HG02588 (cell line): Measurements from ENCODE around the gene BPIFB3.

ENCODE experiments used
- ATAC-seq: cut with Tn5 transposase; IDR thresholded peaks from one replicate; pipeline ENCODE4 v1.9.1; 2021; ENCODE audit warnings: mild to moderate bottlenecking, moderate library complexity; ENCODE audit not compliant: unreplicated experiment

Gene BPIFB3

DNA sequence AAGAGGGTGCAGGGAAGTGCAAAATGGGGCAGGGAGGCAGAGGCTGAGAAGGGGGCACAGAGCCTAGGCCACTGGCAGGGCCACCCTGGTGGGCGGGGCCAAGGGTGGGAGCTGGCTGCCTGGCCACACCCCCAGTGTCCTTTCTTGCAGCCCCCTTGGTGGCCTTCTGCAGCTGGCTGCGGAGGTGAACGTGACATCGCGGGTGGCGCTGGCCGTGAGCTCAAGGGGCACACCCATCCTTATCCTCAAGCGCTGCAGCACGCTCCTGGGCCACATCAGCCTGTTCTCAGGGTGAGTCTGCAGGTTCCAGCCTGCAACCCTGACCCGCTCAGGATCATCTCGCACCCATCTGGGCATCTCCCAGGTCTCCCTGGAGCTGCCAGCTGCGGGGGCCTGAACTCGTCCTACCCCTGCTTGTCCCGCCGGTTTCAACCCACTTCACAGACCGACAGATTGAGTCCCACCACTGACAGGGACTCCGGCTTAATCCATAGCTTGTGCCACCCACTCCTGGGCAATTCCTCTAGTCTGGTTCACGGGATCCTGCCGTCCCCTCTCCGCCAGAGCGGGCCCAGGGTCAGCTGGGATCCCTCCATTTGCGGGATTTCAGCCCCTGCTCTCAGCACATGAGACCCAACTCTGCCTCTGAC is 6.2 kb downstream of the BPIFB3 start:
- no peak for ATAC-seq

DNA sequence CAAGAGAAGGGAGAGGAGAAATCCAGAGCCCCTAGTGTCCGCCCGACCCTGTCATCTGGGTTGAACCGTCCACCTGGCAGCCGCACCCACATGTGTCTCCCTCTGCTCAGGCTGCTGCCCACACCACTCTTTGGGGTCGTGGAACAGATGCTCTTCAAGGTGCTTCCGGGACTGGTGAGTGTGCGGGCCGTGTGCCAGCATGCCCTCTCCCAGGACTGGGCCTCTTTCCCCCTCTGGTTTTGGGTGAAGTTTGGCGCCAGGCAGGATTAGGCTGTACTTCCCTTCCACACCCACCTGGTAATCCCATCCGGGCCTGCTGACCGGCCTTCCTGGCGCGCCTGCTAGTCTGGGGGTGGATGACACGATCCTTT is 7.9 kb downstream of the BPIFB3 start:
- no peak for ATAC-seq

DNA sequence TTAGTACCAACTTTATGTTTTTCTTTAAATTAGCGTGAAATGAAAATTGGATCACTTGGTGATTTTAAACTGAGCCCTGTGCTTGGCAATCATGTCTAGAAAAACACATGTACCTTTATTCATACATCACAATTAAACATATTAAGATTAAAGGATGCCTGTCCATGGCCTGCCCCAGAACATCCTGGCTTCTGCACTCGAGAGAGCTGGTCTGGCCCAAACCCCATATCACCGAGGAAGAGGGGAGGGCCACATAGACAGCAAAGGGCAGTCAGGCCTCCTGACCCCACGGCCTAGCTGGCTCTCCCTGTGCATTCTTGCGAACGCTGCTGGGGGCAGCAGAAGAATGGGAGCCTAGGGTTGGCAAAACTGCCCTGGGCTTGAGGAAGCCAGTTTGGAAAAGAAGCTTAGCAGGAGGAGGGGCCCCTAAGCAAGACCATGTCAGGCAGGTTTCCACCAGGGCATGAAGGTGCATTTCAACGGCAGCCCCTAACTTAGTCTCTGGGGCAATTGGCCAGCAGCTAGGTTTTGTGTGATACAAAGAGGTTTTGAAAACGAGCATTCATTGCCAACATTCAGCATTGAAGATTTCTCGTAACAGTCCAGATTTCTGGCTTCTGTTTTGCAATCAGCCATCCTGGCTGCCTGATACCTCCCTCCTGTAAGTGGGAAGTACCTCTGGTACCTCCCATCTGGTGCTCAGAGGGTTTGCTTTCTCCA is 8.6 kb downstream of the BPIFB3 start:
- no peak for ATAC-seq

DNA sequence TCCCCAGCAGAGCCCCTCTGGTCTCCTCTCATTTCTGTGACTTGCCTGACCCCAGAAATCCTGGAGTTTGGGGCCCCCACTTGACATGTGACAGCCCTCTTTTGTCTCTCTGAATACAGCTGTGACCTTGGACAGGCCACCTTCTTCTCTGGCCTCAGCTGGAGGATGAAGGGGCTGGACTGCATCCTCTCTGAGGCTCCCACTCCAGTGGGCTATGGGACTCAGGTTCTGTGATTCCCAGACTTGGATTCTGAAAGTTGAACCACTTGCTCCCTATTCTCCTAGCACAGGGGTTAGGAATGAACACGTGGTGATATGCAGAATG is 9.1 kb downstream of the BPIFB3 start:
- no peak for ATAC-seq

DNA sequence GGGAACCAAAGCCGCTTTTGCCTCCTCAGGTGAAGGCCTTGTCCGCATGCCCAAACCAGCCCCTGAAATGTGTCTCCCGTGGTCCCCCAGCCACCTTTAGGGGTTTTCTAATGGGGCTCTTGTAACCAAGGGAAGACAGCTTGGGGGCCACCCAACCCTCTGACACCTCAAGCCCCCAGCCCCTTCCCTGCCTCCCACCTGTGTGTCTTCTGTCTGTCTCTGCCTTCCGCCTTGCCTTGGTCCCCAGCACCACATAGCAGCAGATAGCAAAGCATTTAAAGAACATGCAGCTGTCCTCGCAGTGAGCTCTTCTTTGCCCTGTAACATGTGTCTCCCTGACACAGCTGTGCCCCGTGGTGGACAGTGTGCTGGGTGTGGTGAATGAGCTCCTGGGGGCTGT is 9.6 kb downstream of the BPIFB3 start:
- ATAC-seq: no peak

DNA sequence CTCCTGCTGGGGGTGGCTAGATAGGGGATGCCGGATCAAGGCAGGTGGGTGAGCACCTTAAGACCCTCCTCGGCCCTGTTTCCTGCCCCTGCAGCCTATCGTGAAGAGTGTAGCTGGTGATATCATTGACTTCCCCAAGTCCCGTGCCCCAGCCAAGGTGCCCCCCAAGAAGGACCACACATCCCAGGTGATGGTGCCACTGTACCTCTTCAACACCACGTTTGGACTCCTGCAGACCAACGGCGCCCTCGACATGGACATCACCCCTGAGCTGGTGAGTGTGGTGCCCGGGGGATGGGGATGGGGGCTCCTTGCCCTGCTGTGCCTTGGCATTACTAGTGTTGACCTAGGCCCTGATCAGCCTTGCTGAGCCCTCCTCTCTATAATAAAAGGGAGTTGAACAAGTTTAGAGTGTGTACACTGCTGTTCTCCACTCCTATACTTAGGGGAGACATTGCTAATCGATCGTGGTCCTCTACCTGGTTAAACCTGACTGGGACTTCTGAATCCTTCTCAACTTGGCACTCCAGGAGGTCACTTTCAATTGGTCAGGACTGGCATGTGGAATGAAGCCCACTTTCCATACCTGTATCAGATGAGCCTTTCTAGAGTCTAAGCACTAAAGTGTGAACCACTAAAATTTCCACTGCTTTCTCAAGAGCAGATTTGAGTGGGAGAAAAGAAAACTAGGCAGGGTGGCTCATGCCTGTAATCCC is 11.0 kb downstream of the BPIFB3 start:
- ATAC-seq: no peak

DNA sequence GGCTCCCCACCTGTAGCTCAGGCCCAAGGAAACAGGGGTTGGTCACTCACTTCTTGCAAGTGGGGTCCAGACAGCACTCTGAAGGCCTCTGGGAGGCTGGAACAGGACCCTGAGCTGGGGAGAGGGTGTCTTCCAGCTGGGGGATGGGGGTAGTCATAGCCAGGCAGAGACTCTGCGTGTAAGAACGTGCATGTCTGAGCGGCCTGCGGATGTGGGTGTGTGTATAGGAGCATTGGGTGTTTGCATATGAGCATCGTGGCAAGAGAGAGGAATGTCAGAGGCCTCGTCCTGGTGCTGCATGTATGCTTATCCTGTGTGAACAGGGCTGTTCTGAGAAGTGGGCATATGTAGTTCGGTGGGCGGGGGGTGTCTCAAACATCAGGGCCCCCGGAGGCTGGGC is 12.1 kb downstream of the BPIFB3 start:
- ATAC-seq: no peak

DNA sequence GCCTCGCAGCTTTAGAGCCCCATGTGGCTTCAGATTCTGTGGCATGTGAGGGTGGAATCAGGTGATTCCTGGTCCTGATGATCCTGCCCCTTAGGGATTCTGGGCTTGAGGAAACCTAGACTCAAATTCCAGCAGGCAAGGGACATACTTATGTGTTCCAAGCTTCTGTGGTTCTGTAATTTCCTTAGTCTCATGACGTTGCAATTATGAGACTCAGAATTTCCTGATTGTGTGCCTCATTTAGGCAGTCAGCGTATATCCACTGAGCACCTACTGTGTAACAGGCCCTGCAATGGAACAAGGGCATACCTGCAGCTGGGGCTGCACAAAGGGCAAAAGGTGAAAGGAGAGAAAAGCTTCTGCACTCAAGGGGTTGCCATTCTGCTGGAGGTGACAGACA is 14.1 kb downstream of the BPIFB3 start:
- no peak for ATAC-seq

DNA sequence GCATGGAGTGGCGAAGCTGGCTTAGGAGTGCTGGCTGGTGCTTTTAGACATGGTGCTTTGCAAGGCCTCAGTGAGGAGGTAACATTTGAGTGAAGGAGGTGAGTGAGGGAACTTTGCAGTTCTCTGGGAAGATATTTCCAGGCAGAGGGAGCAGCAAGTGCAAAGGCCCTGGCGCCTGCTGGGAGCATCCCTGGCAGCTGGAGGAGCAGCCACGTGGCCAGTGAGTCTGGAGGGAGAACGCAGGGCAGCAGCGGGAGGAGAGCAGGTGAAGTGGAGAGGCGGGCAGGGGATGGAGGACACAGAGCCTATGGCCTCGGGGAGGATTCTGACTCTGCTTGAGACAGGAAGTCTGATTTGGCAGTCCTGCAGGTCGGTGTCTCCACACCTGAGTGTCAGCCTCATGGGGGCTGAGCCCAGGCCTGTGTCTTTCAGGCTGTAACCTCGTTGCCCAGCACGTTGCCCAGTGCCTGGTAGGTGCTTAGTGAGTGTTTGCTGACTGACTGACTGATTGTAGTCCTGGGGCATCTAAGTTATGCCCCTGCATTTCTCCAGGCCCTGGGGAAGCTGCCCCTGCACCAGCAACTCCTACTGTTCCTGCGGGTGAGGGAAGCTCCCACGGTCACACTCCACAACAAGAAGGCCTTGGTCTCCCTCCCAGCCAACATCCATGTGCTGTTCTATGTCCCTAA is 14.7 kb downstream of the BPIFB3 start:
- no peak for ATAC-seq

DNA sequence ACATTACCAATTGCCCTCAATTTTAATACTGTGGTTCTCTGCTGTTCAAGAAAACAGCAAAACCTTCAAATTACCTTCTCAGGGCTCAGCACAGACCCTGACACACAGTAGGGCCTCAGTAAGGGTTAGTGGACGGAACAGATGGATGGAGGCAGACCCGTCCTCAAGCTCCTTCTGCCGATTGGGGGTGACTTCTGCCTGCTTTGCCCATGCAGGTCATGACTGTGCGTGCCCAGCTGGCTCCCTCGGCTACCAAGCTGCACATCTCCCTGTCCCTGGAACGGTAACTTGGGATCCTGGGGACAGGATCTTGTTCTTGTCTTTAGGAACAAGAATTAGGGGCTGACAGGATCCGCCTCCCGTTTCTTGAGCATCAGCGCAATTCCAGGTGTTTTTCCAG is 16.0 kb downstream of the BPIFB3 start:
- no peak for ATAC-seq

DNA sequence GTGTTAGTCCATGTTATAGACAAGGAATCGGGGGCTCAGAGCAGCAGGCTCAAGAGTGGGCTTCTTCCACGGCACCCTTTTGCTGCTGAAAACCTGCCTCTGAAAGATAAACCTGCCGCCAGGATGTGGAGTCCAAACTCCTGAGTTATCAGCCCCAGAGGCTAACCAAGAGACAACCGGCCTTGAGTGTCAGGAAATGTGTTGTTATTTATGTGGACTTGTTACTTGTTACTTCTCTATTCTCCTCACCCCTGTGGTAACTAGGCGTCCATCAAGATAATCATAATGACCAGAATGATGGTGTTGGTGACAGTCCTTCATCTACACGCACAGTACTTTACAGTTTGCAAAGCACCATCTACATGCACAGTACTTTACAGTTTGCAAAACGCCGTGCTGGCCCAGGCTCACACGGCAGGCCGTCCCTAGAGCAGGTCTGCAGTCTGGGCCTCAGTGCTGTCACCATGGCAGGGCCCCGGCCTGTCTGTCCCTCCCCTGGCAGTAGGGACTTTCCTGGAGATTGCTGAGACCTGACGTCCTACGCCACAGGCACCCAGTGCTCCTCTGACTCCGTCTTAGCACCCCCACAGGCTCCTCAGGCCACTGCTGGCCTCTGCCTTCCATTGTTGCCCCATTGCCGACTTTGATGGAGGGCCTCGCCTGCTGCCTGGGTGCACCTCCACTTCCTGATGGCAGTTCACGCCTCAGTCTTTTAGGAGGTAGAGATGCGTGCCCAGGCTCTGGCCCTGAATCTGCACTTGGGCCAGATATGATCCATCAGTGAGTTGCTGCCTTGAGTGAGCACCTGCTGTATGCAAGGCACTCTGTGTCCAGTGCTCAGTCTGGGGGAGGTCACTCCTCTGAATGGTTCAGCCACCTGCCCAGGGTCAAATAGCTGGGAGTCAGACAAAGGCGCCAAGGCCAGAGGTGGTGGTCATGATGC is 16.7 kb downstream of the BPIFB3 start:
- no peak for ATAC-seq

DNA sequence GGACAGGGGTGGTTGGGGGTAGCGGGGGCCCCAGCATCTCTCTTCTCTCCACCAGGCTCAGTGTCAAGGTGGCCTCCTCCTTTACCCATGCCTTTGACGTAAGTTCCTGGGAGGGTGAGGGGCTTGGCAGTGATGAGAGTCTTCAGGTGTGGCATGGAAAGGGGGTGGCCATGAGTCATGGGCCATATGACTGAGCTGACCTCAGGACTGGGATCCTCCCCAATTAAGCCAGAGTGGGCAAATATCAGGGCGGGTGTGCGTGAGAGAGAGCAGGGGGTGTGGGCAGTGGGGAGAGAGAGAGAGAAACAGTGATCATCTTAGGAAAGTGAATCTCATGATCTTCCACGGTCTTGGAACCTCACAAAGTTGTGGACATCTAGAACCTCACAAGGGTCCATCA is 17.5 kb downstream of the BPIFB3 start:
- ATAC-seq: no peak

DNA sequence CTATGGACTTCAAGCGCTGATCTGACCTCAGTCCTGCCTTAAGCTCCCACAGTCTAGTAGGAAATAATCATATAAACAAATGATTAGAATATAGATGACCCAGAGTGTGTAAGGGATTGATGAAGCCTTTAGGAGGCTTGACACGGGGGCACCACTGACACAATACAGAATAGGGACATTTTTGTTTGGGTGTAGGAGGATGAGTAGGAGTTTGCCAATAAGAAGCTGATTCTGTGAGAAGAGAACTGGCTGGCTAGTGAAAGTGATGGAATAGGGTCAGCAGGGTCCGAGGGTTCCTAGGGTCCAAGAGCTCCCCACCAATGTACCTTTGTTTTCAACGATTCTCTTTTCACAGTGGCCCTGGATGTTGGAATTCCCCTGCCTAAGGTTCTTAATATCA is 18.7 kb downstream of the BPIFB3 start:
- no peak for ATAC-seq

DNA sequence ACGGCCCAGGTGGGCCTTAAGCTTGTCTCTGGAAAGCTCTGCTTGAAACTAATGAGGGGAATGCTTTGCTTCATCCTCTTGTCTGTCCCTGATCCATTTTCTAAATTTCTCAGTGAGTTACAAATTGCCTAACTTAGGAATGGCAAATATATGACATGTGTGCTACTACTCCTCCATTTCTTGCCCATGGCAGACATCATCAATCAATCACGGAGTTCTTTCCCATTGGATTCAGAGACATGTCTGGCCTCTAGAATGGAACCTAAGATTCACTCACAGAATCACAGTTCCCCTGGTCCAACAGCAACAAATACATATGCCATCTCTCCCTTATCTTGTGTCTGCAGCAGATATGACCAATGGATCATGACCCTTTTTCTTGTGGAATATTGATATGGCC is 19.1 kb downstream of the BPIFB3 start:
- ATAC-seq: no peak

DNA sequence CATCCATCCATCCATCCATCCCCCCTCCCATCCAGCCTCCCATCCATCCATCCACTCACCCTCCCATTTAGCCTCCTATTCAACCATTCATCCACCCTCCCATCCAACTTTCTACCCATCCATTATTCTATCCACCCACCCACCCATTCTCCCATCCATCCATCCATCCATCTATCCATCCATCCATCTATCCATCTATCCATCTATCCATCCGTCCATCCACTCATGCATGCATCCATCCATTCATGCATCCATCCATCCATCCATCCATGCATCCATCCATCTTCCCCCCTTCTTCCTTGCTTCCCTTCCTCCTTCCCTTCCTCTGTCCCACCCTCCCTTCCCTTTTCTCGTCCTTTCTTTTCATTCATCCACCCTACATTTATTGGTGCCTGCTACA is 21.0 kb downstream of the BPIFB3 start:
- ATAC-seq: no peak

DNA sequence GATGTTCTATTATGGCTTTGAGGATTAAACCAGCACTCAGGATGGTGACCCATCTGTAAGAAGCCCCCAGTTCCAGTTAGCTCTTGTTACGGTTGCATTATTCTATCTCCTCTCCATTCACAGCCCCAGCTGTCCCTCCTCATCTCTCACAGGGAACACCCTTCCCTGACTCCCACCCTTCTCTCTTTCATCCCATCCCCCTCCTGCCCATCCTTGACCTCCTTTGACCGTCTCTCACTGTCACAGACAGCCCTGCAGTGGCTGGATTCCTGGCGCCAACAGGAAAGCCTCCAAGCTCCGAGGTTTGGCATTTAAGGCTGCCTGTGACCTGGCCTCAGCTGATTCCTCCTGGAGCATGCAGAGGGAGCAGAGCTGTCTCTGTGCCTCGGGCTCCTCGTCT is 21.6 kb downstream of the BPIFB3 start:
- no peak for ATAC-seq

DNA sequence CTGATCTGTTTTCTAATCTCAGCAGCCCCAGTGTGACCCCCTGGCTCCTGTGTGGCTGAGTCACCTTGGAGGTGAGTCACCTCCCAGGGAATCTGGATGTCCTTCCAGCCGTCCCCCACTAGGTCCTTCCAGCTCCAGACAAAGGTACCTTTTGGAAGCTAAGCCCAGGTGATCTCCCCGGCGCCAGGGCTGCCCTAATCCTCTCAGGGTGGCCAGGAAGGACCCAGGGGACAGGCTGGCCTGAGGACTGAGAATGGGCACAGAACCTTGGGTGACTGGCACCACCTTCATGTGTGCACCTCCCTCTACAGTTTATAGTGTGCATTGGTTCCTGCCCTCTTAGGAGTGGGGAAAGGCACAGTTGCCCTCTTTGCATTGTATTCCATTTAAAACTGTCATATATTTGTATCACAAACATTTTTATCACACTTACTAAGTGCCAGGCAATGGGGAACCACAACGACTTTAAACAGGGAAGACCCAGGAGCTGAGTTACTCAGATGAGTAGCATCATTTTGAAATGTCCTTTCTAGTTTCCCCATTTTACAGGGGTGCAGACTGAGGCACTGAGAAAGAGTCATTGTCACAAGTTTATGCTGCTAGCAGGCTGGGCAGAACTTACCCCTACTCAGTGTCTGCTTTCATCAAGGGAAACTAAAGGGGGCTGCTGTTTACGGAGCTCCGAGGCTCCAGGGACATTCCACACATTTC is 23.1 kb downstream of the BPIFB3 start:
- no peak for ATAC-seq

DNA sequence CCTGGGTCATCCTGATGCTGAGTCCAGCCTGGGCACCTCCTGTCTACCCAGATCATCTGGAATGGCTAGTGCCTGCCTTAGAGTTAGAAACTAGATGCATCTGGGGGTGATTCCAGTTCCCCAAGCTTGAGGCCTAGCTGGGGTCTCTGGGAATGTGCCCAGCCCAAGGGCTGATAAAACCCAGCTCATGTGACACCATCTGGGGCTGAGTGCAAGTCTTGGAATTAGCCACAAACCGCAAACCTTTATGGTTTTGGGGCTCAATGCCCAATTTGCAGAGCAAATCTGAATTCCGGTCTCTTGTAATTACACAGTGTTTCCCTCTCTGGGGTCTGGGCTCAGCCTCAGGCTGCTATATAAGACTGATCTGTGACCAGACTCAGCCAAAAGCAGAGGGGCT is 25.6 kb downstream of the BPIFB3 start, which contains the start of gene BPIFB4:
TSS of gene BPIFB4 (plus strand) at position 385 of the 400 bp plus-strand sequence. CDS start 1,884 bp downstream, outside the sequence.
- ATAC-seq: no peak

DNA sequence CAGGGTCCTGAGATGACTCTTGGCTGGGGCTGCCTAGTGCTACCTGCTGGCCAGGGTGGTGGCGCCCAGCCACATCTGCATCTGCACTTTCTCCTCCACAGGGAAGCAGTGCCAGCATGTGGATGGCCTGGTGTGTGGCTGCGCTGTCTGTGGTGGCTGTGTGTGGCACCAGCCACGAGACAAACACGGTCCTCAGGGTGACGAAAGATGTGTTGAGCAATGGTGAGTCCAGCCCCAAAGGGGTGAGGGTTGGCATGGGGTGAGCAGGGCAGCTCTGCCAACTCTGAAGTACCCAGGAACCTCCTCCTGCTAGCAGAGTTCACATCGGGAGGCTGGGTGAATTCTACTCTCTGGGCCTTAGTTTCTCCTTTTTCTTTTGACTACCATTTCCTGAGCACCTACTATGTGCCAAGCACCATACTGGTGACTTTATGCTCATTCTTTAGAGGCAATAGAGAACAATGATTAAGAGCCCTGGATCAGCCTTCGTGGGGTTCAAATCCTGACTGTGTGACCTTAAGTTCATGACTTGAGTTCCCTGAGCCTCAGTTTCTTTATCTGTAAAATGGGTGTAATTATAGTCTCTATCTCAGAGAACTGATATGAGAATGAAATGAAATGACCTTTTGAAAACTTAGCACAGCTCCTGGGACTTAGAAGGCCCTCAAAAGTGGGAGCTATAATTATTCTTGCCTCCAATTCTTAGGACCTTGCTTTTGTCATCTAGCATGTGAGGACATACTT is 27.9 kb downstream of the BPIFB3 start:
- ATAC-seq: no peak
